GM12873 (cell line): ENCODE data around the gene IGF1R.

ENCODE experiments used
- CTCF ChIP-seq: IDR thresholded peaks from 2 replicates; pipeline ENCODE4 v1.5.1; 2012; ENCODE audit warnings: low read depth, mild to moderate bottlenecking, moderate library complexity, low read length, control low read depth; ENCODE audit not compliant: insufficient read depth; ENCODE audit errors: missing control alignments

IGF1R gene

GRCh38 chr15:98953000-98953787 is 304.9 kb downstream of the IGF1R start:
- no peak for TF ChIP-seq CTCF

- no peak for TF ChIP-seq CTCF
These were observed 305.6 kb downstream of the IGF1R start for GRCh38 chr15:98953968-98954367.

- TF ChIP-seq CTCF = no peak
These were observed 306.1 kb downstream of the IGF1R start for GRCh38 chr15:98954411-98954810.

GRCh38 chr15:98955331-98955730 is 307.0 kb downstream of the IGF1R start:
- no peak for TF ChIP-seq CTCF

- TF ChIP-seq CTCF = no peak
These were observed 307.8 kb downstream of the IGF1R start for GRCh38 chr15:98955961-98956723.

GRCh38 chr15:98956796-98957553 is 308.6 kb downstream of the IGF1R start:
- no peak for TF ChIP-seq CTCF

GRCh38 chr15:98957655-98958054 is 309.3 kb downstream of the IGF1R start:
- no peak for TF ChIP-seq CTCF
